Head of caudate nucleus (tissue), 42 donors: ENCODE results near the gene UBC.
A peak's percentile ranks its signal among the peaks of the same experiment; 100 is the strongest.

Experiments
- DNase-seq, 42 donors: peaks; one replicate each; pipeline versions ENCODE4 v3.0.0 to v3.0.0-alpha.2; 2020 to 2021; ENCODE audit warnings: mixed read lengths in 7 of 42
- intact Hi-C: fragments of 100-400 bp; cut with DNase I; formaldehyde crosslinking; loops from one replicate; pipeline ENCODE4 v1.15.0; 2022

Gene UBC

DNA sequence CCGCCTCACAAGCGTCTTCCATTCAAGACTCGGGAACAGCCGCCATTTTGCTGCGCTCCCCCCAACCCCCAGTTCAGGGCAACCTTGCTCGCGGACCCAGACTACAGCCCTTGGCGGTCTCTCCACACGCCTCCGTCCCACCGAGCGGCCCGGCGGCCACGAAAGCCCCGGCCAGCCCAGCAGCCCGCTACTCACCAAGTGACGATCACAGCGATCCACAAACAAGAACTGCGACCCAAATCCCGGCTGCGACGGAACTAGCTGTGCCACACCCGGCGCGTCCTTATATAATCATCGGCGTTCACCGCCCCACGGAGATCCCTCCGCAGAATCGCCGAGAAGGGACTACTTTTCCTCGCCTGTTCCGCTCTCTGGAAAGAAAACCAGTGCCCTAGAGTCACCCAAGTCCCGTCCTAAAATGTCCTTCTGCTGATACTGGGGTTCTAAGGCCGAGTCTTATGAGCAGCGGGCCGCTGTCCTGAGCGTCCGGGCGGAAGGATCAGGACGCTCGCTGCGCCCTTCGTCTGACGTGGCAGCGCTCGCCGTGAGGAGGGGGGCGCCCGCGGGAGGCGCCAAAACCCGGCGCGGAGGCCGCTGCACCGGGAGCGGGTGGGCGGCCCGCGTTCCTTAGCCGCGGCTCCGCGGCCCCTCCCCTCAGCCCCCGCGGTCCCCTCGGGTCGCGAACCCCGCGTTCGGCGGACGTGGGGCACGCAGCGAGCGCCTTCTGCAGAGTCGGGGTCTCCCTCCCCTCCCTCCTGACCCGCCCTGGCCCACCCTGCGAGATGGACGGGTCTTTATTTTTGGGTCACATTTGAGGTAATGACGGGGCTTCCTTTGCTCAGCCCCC lies at the start of gene UBC:
UBC (minus strand) TSS at position 259 of the 847 bp plus-strand sequence. CDS start 879 bp downstream, outside the sequence.
- DNase-seq, result peak; percentile 89 to 97 (median 94)
- intact Hi-C loops, result no loop called here

DNA sequence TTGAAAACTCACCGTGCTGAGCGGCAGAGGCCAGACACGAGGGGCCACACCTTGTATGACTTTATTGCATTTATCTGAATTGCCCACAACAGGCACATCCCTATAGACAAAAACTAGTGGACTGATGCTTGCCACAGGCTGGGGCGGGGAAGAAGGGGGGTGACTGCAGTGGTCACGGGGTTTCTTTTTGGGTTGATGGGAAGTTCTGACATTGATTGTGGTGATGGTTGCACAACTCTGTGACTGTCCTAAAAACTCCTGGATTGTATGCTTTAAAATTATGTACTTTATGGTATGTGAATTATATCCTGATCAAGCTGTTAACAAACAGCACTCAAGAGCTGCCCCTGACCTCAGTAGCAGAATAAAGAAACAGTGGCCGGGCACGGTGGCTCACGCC lies 48.8 kb upstream of the UBC start:
- no peak for DNase-seq
- intact Hi-C loops, result no loop called here

DNA sequence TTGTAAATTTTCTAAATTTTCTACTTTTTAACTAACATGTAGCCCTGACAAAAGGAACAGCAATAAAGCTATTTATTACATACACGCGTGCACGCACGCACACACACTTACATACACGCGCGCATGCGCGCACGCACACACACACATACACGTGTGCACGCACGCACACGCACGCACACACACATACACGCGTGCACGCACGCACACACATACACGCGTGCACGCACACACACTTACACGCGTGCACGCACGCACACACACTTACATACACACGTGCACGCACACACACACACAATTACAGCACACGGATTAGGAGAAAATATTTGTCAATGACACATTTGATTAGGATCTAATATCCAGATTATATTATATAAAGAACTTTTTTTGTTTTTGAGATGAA lies 46.6 kb upstream of the UBC start:
- no peak for DNase-seq

DNA sequence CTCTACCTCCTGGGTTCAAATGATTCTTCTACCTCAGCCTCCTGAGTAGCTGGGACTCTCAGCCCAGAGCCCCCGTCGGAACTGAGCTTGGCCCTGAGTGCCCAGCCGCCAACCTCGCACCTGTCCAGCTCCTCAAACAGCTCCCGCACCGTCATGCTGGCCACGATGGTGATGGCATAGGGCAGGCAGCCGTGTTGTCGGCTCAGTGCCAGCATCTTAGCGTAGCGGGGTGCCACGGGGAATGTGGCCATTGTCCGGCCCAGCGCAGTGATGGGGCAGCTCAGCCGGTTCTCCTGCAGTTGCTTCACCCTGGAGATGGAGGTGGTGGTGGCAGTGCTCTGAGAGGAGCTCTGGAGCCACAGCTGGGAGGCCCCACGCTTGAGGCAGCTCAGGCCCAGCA lies 42.1 kb upstream of the UBC start:
- intact Hi-C loops, result no loop called here
- no peak for DNase-seq

More for the DNA sequence above, 46.6 kb upstream of the UBC start:
- intact Hi-C loops, result no loop called here

DNA sequence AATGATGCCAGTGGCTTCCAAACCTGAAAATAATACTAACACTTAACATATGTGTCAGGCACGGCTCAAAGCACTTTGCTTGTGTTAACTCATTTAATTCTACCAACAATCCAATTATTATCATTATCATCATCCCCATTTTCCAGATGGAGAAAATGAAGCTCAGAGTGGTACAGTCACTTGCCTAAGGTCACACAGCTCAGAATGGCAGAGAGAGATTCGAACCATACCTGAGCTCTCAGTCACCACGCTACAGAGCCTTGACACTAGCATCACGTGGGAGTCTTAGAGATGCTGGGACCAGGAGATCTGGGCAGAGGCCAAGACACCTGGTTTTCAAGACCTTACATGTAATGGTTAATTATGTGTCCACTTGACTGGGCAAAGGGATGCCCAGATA lies 40.3 kb upstream of the UBC start:
- intact Hi-C loops, result no loop called here
- DNase-seq, result no peak

DNA sequence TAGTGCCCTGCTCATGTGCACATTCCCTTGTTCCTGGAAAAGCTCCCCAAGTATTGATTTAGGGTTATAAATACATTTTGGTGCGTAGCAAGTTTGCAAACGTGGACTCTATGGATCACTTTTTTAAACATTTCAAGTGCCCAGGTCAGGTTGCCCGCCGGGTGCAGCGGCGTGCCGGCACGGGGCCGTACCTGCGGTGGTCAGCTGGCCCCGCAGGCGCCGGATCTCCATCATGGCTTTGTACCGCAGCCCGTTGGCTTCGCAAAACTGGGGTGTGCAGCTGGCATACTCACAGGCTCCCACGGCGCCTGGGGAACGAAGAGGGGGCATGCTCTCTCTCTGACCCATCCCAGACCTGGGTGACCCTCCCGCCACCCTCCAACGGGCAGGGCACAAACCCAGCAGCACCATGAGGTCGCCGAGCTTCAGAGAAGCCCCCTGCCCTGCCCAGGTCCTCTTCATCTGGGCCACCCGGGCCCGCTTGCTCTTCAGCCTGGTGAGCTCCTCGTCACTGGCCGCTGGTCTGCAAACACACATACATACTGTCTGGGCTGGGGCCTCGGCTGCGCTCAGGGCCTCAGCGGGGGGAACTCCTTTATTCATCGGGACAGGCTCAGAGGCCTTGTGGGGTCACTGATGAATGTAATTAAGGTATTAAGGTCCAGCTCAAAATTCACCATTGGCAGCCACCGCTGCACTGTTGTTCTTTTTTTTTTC lies 39.4 kb upstream of the UBC start:
- DNase-seq, result no peak
- intact Hi-C loops, result no loop called here

DNA sequence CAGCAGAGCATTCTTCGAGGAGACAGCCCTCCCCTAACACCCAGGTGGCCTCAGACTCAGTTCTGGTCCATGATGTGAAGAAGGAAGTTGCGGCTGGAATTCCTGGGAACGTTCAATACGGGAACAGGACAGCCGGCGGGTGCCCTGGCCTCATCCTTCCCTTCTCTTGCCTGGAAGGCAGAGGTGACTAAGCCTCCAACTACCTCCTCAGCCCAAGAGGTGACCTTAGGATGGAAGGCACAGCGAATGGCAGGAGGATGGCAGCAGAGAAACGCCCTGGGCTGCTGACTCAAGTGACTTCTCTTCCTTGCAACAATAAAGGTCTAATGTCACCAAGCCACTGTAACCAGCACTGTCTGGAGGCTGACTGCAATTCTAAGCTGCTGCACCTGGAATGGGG lies 38.4 kb upstream of the UBC start:
- DNase-seq, result no peak
- intact Hi-C loops, result no loop called here

DNA sequence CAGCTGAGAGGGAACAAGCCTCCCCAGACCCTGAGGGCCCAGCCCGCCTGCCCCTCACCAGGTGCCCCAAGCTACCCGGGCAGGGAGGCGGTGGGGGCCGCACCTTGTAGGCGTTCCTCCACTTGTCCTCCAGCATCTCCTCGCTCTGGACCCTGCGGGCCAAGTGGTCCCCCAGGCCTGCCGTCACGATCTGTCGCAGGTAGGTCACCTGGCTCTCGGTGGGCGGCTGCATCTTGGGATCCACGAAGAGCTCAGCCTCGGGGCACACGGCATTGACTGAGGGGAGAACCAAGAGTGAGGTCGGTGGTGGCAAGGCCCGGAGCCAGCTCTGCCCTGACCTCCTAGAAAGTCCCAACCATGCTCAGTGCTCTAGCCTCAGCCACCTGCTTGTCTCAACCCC lies 37.8 kb upstream of the UBC start:
- no peak for DNase-seq

DNA sequence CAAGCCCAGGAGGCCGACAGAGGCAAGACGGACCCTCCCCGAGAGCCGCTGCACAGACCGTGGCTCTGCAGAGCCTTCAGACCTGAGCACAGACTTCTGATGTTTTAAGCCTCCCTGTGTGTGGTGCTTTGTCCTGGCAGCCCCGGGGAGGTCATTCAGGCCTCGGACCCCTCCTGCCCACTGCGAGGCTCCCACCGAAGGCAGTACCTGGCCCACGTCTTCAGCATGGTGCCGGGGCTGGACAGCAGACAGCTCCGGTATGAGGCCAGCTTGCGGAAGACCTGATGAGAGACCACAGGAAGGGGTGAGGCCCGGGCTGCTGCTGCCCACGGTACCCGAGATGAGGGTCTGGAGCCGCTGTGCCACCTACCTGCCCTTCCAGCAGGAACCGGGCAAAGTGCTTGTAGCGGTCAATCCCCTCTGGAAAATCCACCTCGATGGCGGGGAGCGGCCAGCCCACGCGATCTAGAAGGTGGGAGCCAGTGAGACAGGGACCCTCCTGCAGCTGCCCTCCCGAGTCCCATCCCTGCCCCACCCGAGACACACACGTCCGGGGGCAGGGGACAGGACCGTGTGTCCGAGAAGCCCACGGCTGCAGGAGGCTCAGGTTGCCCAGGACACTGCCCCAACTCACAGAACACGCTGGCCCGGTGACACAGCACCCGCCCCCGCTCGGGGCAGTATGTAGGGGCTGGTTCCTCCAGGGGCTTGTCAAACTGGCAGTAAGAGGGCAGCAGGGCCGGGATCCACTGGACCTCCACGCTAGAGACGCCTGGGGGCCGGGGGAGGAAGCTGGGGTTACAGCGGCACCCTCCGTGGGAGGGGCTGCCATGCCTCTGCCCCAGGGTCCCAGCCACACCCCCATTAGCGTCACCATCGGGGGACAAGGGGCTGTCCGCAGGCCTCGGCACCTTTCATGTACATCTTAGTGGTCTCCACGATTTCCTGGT lies 35.6 kb upstream of the UBC start:
- no peak for DNase-seq
- intact Hi-C loops, result no loop called here

More for the DNA sequence above, 37.8 kb upstream of the UBC start:
- intact Hi-C loops, result no loop called here

DNA sequence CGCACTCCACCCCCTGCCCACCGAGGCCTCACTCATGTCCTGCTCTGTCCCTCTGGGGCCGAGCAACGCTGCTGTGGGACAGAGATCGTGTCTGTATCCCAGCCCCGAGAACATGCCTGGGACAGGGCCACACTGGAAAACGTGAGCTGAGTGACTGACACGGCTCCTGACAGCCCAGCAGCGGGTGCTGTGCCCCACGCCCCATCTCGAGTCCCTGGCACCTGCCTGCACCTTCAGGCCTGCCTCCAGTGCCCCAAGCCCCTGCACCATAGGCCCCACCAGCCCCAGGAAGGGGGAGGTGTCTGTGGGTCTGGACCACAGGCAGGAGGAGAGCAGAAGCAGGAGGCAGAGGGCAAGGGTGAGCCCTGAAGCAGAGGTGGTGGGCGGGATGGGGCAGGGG lies 34.6 kb upstream of the UBC start:
- DNase-seq, result no peak
- intact Hi-C loops, result no loop called here

DNA sequence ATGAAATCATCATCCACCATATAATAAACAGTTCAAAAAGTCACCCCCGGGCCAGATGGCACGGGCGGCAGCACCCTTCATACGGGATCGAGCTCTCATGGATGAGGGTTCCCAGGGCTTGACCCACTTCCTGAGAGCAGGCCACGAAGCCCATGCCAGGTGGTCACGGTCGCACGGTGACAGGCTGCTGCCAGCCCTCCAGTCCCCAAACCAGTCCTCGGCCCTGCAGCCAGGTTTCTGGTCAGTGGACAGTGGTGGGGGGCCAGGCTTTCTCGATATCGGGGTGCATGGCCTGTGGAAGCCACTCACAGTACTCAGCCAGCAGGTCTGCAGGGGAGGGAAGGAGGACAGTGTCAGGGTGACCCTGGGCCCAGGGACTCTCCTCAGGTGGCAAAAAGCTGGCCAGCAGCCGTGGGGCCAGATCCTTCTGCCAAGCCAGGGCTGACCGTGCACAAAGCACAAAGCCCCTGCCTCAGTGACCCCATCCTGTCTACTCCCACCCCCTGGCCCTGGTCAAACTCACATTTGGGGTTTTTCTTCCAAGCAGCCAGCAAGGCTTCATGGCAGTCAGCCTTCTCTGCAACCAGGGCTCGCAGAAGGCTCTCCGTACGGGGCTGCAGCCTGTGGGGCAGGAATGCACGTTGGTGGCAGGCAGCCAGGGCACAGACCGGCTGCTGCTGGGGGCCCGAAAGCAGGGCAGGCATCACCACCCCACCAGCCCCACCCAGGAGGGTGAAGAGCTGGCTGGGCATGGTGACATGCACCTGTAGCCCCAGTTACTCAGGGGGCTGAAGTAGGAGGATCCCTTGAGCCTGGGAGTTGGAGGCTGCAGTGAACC lies 33.3 kb upstream of the UBC start:
- DNase-seq, result no peak
- intact Hi-C loops, result no loop called here

DNA sequence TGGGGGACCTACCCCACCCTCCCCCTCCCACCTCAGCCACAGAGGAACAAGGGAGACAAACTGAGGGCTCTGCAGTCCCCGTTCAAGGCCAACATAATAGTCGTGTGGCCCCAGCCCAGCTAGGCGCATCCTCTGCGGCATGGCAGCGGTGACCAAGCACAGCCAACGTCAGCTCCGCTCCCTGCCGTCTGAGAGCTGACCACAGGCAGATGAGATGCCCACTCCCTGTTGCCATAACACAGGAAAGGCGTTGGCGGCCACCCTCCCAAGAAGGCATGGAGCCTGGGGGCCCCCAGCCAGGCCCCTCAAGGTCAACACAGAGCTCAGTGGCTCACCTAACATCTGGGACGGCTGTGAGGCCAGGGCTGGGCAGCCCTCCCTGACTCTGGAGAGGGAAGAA lies 32.6 kb upstream of the UBC start:
- intact Hi-C loops, result no loop called here
- DNase-seq, result no peak

DNA sequence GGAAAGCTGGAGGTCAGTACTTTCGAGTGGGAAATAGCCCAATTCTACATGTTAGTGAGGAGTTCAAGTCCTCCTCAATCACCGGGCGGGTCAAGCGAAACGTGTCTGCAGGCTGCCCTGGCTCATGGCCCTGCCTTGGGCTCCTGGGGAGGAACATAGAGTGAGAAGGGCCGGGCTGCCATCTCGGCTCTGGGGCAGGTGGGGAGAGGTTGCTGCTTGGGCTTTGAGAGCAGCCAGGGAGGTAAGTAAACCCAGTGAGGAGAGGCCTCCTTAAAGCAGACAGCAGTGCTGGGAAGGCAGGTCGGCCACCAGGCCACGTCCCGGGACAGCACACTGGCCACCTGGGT lies 32.0 kb upstream of the UBC start:
- intact Hi-C loops, result no loop called here

DNA sequence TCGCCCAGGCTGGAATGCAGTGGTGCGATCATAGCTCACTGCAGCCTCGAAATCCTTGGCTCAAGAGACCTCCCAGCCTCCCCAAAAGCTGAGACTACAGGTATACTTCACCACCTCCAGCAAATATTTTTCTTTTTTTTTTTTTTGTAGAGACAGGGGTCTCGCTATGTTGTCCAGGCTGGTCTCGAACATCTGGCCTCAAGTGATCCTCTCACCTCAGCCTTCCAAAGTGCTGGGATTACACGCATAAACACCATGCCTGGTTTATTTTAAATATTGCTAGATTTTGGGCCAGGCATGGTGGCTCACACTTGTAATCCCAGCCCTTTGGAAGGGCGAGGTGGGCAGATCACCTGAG lies 26.7 kb upstream of the UBC start:
- no peak for DNase-seq
- intact Hi-C loops, result no loop called here

More for the DNA sequence above, 32.0 kb upstream of the UBC start:
- DNase-seq, result no peak

DNA sequence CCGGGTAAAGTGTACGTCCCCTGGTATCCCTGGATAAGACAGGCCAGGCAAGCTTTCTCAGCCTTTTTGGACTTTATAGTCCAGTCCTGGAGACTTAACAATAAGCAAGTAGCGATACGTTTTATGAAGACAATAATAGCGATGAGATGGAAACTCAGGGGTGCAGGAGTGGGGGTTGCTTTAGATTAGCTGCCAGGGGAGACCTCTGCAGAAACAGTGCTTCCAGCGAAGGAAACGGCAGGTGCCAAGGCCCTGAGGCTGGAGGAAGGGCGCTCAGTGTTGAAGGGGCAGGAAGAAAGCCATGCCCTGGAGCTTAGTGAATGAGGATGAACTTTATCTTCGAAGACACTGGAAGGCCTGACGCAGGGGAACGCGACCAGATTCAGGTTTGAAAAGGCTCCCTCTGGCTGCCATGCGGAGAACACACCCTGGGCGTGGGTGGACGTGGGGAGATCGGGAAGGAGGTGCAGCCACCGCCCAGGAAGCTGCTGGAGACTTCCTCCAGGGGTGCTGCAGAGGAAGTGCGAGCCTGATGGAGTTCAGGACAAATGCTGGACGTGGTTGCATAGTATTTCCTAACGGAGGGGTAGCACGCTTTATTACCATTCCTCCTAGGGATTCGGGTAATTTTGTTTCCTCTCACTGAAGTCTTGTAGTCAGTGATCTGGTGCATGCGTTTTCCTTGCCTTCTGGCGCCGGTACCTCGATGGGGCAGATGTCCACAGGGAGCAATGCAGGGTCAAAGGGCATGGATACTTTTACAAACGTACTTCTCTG lies 26.1 kb upstream of the UBC start:
- DNase-seq, result peak; percentile 80 to 97 (median 92)
- intact Hi-C loops, result no loop called here

DNA sequence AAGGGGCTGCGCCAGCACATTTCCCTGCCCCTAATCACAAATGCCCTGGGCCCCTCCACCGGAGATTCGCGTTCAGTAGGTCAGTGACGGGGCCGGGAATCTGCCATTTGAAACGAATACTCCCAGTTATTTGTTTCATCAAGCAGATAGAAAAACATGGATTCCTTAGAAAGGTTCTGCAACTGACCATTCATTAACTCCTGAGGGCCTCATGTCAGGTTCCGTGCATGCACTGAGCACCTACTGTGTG lies 25.6 kb upstream of the UBC start:
- intact Hi-C loops, result no loop called here

DNA sequence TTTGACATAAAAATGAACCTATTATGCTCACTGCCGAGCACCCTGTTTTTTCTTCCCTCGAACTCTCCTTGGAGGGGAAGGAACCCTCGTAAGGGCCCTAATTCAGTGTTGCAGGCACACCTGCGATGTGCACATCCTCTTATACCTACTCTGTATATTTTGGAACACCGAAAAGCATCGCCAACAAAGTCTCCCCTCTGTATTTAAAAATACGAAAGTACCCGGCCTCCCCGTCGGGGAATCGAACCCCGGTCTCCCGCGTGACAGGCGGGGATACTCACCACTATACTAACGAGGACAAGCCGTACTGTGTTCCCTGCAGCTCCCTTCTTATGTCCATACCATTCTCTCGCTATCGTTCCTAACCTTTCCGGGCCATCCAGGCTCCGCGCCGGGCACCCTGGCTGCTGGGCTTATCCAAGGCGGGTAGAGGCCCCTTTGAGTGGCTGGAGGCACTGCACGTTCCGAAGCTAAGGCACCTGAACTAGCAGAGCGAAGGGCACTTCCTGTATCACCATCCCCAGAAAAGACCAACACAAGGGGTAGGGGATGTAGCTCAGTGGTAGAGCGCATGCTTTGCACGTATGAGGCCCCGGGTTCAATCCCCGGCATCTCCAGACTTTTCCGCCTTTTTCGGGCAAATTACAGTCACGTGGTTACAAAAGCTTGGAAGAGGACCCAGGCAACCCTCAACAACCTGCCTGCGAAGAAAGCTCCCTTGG lies 25.1 kb upstream of the UBC start:
- intact Hi-C loops, result loop anchor here (1.0 kb wide), 2 partner anchors 12 to 22 kb away; no protein-coding TSS in a partner anchor
- DNase-seq, result peak; percentile 71 to 96 (median 90)

More for the DNA sequence above, 25.6 kb upstream of the UBC start:
- no peak for DNase-seq

DNA sequence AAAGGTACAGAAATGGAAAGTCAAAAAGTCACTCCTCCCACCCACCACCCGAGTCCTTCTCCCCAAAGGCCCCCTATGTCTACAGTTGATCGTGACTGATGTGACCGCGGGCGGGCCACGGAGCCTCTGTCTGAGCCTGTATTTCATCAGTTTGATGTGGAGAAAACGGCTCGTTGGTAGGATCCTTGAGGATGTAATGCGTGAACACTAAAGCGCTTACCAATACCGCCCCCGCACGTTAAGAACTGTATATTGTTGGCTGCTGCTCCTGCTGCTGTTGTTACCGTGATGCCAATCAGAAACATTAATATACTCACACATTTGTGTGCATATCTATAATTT lies 24.6 kb upstream of the UBC start:
- intact Hi-C loops, result loop anchor here (1.0 kb wide), 2 partner anchors 12 to 22 kb away; no protein-coding TSS in a partner anchor
- peak; percentile 39 to 86 (median 70) for DNase-seq
